SH-SY5Y (cell line): Measurements from ENCODE around the gene SIK3.

ENCODE experiments used
- GATA2 ChIP-seq: IDR thresholded peaks from 2 replicates; pipeline ENCODE4 v1.6.1; 2011; ENCODE audit warnings: mild to moderate bottlenecking, low read depth, low read length
- GATA3 ChIP-seq: IDR thresholded peaks from 2 replicates; pipeline ENCODE4 v1.6.1; 2011; ENCODE audit warnings: low read depth, mild to moderate bottlenecking, low read length, moderate library complexity

- no peak for TF ChIP-seq GATA3
- TF ChIP-seq GATA2 = no peak
Observed at GRCh38 chr11:117097014-117097388, 1.2 kb downstream of the SIK3 start.
